Heart right ventricle (tissue), 16 donors: ENCODE results near the gene GTF3A. TPM values are rescaled to one million over a fixed set of nuclear protein-coding genes. Genes with fewer than 3 reads are reported as not detected.

Experiments
- ATAC-seq, 8 donors: fragments of 200-7000 bp; cut with Tn5 transposase; one replicate each; pipeline ENCODE4 v1.9.1; 2020; ENCODE audit warnings: mild to moderate bottlenecking in 8 of 8, moderate library complexity in 8 of 8, moderate number of reproducible peaks in 1 of 8
- DNase-seq, 2 donors: peaks; one replicate each; pipeline ENCODE4 v3.0.0-alpha.2; 2020
- H3K27ac ChIP-seq, 10 donors: fragments of 200-600 bp; sonication (generic) in 2 of 10; one replicate each; pipeline versions ENCODE4 v1.5.0 to v1.8.0; 2020 to 2022; ENCODE audit warnings: mild to moderate bottlenecking in 3 of 10
- H3K27me3 ChIP-seq, 7 donors: fragments of 200-600 bp; one replicate each; pipeline ENCODE4 v1.8.0; 2021 to 2022; ENCODE audit warnings: mild to moderate bottlenecking in 2 of 7
- H3K36me3 ChIP-seq, 9 donors: fragments of 200-600 bp; sonication (generic) in 1 of 9; one replicate each; pipeline versions ENCODE4 v1.5.0 to v1.8.0; 2020 to 2022; ENCODE audit warnings: mild to moderate bottlenecking in 2 of 9
- H3K4me1 ChIP-seq, 9 donors: fragments of 200-600 bp; sonication (generic) in 1 of 9; one replicate each; pipeline versions ENCODE4 v1.5.0 to v1.8.0; 2020 to 2022; ENCODE audit warnings: mild to moderate bottlenecking in 4 of 9
- H3K4me3 ChIP-seq, 10 donors: fragments of 200-600 bp; sonication (generic) in 2 of 10; one replicate each; pipeline versions ENCODE4 v1.5.0 to v1.8.0; 2020 to 2022; ENCODE audit warnings: mild to moderate bottlenecking in 7 of 10, moderate library complexity in 2 of 10
- H3K9me3 ChIP-seq, 11 donors: fragments of 200-600 bp in 10 of 11; sonication (generic) in 2 of 11; one replicate each; pipeline versions ENCODE4 v1.5.0 to v1.8.0; 2013 to 2022; ENCODE audit warnings: mild to moderate bottlenecking in 2 of 11, control low read depth in 1 of 11, moderate library complexity in 1 of 11
- WGBS, 2 donors: extraction: QIAGEN DNeasy Blood & Tissue Kit; methylation state at CpG; one replicate each; pipeline ENCODE4 v1.1.7; 2013; ENCODE audit warnings: inconsistent platforms in 1 of 2; 5-methylcytosine and 5-hydroxymethylcytosine counted together
- intact Hi-C, 10 donors: fragments of 100-400 bp; cut with DNase I; formaldehyde crosslinking; loops; one replicate each; pipeline versions ENCODE4 v1.11.1 to v1.14.2; 2022
- polyA plus RNA-seq, 2 donors: library from polyadenylated mRNA; stranded (reverse); fragments of 200-250 nt; gene quantifications; one replicate each; pipeline ENCODE4 v1.2.3, GENCODE V29; 2013
- total RNA-seq, 10 donors: library from RNA; stranded (reverse); fragmentation: NEBNext Ultra II Directional in 3 of 10; extraction: Animal tissue kit (Norgen Biotek cat#: 25700) in 3 of 10; gene quantifications; one replicate each; pipeline versions ENCODE4 v1.2.1 to v1.2.4, GENCODE V29; 2021 to 2023
- TF ChIP-seq, protein P1 (sequence below), 9 donors: fragments of 200-600 bp; sonication (generic) in 2 of 9; IDR thresholded peaks; one replicate each; pipeline versions ENCODE4 v1.5.0 to v1.8.0; 2021 to 2022; ENCODE audit warnings: antibody characterized with exemption in 9 of 9, mild to moderate bottlenecking in 5 of 9, moderate library complexity in 1 of 9
- donor health status: Arrhythmogenic right ventricular cardiomyopathy.
- donor health status: ischemic (EF 13 %, LVEDD 7.1; RV severe dilation, severe dysfunction).
- donor health status: healthy with polysubstance abuse.
- donor health status: DM: no; HTN: yes; CAD: no.
- donor health status: DM: no; HTN: no; CAD: no.
- donor health status: ischemic (EF 25% LVEDD 6.9; RV normal size, moderate dysfunction).
- donor health status: ischemic (EF 25% LVEDD 5.7; RV mildly dilated, moderate dysfunction).
- donor health status: healthy.
- donor health status: DM: yes; HTN: yes; CAD: no.
- donor health status: Ischemic cardiomyopathy.
- donor health status: ischemic (EF 35%, LVEDD 5.7; RV mildly dilated, moderate dysfunction).
- donor health status: nonischemic (EF 11% LVEDD 7.7; RV severe dilation, severe dysfunction).
- donor health status: DM: yes; HTN: yes; CAD: no.
- donor health status: PGD.
- donor health status: ischemic (EF 29% LVEDD 5.4; RV normal size, mild dysfunction).
- donor health status: nonischemic (EF 23%, LVEDD 6.1; RV moderate dilation, normal function).

Gene GTF3A
- total and polyA plus RNA-seq, 12 donors, result 137 to 848 (median 175) TPM

GRCh38 chr13:27461940-27462584 is 37.6 kb downstream of the GTF3A start:
- Histone ChIP-seq H3K27me3 (no peaks in the 10 kb centered on the region), H3K27ac (peak overlapping the region in 5 of 10 donors; percentile 16 to 57 (median 38)), H3K9me3 (no peaks in the 10 kb centered on the region), H3K4me1 (peaks cover 0 to 19% (median 11%) of the 10 kb centered on the region in 9 donors), H3K36me3 (no peaks in the 10 kb centered on the region), H3K4me3 (no peak overlapping the region)
- WGBS, 2 donors, result 52 to 60% methylated on average over 12 of the region's 12 CpGs
- no peak for DNase-seq
- peak; percentile 56 to 85 (median 72) for ATAC-seq
- TF ChIP-seq, protein P1, sequence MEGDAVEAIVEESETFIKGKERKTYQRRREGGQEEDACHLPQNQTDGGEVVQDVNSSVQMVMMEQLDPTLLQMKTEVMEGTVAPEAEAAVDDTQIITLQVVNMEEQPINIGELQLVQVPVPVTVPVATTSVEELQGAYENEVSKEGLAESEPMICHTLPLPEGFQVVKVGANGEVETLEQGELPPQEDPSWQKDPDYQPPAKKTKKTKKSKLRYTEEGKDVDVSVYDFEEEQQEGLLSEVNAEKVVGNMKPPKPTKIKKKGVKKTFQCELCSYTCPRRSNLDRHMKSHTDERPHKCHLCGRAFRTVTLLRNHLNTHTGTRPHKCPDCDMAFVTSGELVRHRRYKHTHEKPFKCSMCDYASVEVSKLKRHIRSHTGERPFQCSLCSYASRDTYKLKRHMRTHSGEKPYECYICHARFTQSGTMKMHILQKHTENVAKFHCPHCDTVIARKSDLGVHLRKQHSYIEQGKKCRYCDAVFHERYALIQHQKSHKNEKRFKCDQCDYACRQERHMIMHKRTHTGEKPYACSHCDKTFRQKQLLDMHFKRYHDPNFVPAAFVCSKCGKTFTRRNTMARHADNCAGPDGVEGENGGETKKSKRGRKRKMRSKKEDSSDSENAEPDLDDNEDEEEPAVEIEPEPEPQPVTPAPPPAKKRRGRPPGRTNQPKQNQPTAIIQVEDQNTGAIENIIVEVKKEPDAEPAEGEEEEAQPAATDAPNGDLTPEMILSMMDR (IDR thresholded peaks at IDR 0.05), result no peak
- intact Hi-C loops, result loop anchor here in 1 of 10 donors (10.0 kb wide), 1 partner anchor 47 kb away; no protein-coding TSS in a partner anchor

- no peak for DNase-seq
- no peaks in the 10 kb centered on the region for H3K9me3 ChIP-seq
- H3K27ac ChIP-seq, result peak overlapping the region in 3 of 10 donors; percentile 7 to 19 (median 16)
- H3K4me1 ChIP-seq, result peaks cover 0 to 23% (median 12%) of the 10 kb centered on the region in 9 donors
- intact Hi-C loops, result loop anchor here in 1 of 10 donors (10.0 kb wide), 1 partner anchor 49 kb away; no protein-coding TSS in a partner anchor
- no peaks in the 10 kb centered on the region for H3K27me3 ChIP-seq
- H3K4me3 ChIP-seq, result no peak overlapping the region
- ATAC-seq, result peak in 5 of 8 donors; percentile 24 to 81 (median 34)
- WGBS, 2 donors, result 45 to 57% methylated on average over 6 of the region's 6 CpGs
- TF ChIP-seq, protein P1 (IDR thresholded peaks at IDR 0.05), result no peak
- H3K36me3 ChIP-seq, result no peaks in the 10 kb centered on the region
Measured at GRCh38 chr13:27463500-27463899, 39.1 kb downstream of the GTF3A start.

GRCh38 chr13:27465611-27466010 is 41.2 kb downstream of the GTF3A start:
- Histone ChIP-seq H3K36me3 (no peaks in the 10 kb centered on the region), H3K27me3 (no peaks in the 10 kb centered on the region), H3K4me1 (peaks cover 0 to 23% (median 12%) of the 10 kb centered on the region in 9 donors), H3K4me3 (no peak overlapping the region), H3K27ac (peak overlapping the region in 2 of 10 donors; percentile 23 to 54), H3K9me3 (no peaks in the 10 kb centered on the region)
- intact Hi-C loops, result loop anchor here in 1 of 10 donors (10.0 kb wide), 1 partner anchor 51 kb away; no protein-coding TSS in a partner anchor
- ATAC-seq, result no peak
- no peak for DNase-seq
- TF ChIP-seq, protein P1 (IDR thresholded peaks at IDR 0.05), result no peak
- WGBS, 2 donors, result 62 to 77% methylated on average over 5 of the region's 5 CpGs

DNA sequence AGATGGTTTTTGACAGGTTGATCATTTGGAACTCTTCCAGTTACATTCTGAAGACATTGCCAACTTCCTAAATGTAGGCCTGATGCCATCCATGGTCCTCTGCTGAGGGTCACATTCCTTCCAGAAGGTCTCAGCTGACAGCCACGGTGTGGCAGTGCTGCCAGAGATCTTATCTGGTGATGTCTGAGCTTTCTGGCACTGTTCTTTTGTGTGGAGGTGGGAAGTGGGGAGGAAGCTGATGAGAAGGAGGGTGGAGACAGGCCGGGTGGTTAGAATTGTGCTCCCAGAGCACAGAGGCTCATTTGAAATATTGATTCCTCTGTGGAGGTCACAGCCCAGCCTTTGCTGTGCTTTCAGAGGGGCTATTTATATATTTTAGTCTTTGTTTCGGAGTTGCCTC is 42.1 kb downstream of the GTF3A start:
- peaks cover 0 to 23% (median 12%) of the 10 kb centered on the region in 9 donors for H3K4me1 ChIP-seq
- 6 to 13% methylated on average over 3 of the region's 3 CpGs for WGBS, 2 donors
- no peaks in the 10 kb centered on the region for H3K9me3 ChIP-seq
- intact Hi-C loops, result loop anchor here in 1 of 10 donors (10.0 kb wide), 1 partner anchor 52 kb away; no protein-coding TSS in a partner anchor
- TF ChIP-seq, protein P1 (IDR thresholded peaks at IDR 0.05), result no peak
- no peak overlapping the region for H3K4me3 ChIP-seq
- DNase-seq (no peak), ATAC-seq (peak in 6 of 8 donors; percentile 42 to 82 (median 59))
- no peaks in the 10 kb centered on the region for H3K27me3 ChIP-seq
- H3K36me3 ChIP-seq, result no peaks in the 10 kb centered on the region
- H3K27ac ChIP-seq, result peak overlapping the region in 3 of 10 donors; percentile 1 to 54 (median 34)
